Measurements from ENCODE around the gene GSTO2. TPM values are rescaled to one million over a fixed set of nuclear protein-coding genes. Genes with fewer than 3 reads are reported as not detected.

GSTO2 gene
- total and polyA plus RNA-seq, 2 of the 4 experiments (the other 2 are of a cell fraction), result 1.4 to 2.3 TPM

DNA sequence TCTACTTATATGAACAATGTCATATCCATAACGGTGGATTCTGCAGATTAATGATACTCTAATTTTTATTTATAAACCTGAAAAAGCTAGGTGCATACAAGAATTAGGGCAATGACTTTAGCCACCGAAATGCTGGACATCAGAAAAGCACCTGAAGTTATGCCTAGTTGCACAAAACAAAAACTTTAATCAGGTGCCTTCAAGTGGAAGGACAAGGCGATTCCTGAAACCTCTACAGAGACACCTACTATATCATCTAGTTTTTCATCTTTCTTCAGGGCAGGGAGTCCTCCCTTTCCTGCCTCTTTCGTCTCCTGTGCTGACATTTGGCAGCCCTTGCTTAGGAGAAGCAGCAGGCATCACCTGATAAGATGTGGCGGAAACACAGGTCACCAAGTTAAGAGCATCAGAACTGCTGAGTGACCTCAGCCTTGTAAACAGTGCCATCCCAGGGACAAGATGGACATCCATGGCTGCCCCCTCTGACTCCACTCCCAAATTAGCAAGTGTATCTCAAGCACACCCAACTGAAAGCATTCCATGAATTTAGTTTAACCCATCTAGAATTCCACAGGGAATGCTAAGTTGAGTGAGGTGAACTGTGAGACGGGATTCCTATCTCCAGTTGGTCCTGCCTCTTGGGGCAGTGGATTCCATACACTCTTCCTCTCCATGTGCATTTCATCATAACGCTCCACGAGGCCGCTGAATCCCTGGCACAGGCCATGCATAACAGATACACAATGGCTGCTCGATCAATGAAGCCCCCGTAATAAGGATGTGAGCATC lies 63.5 kb downstream of the GSTO2 start:
- dilution Hi-C loops (cut with HindIII; ENCODE audit: low sequenced_read_pairs, unreplicated experiment) (no loop called here), intact Hi-C loops (cut with micrococcal nuclease) (no loop called here), in situ Hi-C loops (cut with MboI; ENCODE audit: low sequenced_read_pairs) (no loop called here)
- no peak overlapping the region for H4K91ac ChIP-seq (ENCODE audit: insufficient read depth, low read depth, low read length)
- H3K4me1 ChIP-seq (ENCODE audit: control insufficient read depth, insufficient read depth, low read length), result peaks cover 65% of the 10 kb centered on the region
- H3K23ac ChIP-seq (ENCODE audit: low read depth, low read length), result peak overlapping the region; percentile 57
- no peak overlapping the region for H3K56ac ChIP-seq (ENCODE audit: extremely low read depth, insufficient read depth, low read length)
- H3K4ac ChIP-seq (ENCODE audit: low read depth, low read length), result peak overlapping the region; percentile 45; the same call in 1 of the 2 replicates
- H3K27me3 ChIP-seq (ENCODE audit: control insufficient read depth, insufficient read depth, low read length), result no peaks in the 10 kb centered on the region
- BruUV-seq (replicated peaks), result no TSS peak
- no peak overlapping the region for H2AFZ ChIP-seq (replicated peaks; ENCODE audit: low read length, poor library complexity)
- H2BK120ac ChIP-seq (ENCODE audit: low read depth, low read length), result no peak overlapping the region
- no peak overlapping the region for H3K4me3 ChIP-seq (ENCODE audit: insufficient read depth, low read depth, low read length)
- H2AK5ac ChIP-seq (ENCODE audit: low read depth, low read length), result peak overlapping the region; percentile 67
- H3K9ac ChIP-seq (ENCODE audit: low read depth, low read length), result no peak overlapping the region
- H3K9me3 ChIP-seq (ENCODE audit: control insufficient read depth, insufficient read depth, low read length), result no peaks in the 10 kb centered on the region
- peaks cover 53% of the 10 kb centered on the region for H3K9me1 ChIP-seq (ENCODE audit: insufficient read depth, low read length)
- no peak overlapping the region for H4K5ac ChIP-seq (ENCODE audit: low read depth, low read length)
- no peak overlapping the region for H3K4me2 ChIP-seq (ENCODE audit: low read depth, low read length)
- TF ChIP-seq MAZ (IDR thresholded peaks at IDR 0.05; ENCODE audit: borderline replicate concordance, low read depth, low read length), result no peak
- peak; percentile 19; the same call in 1 of the 2 replicates for TF ChIP-seq CEBPB (IDR thresholded peaks at IDR 0.05; ENCODE audit: low read depth, low read length)
- TF ChIP-seq, protein P1, sequence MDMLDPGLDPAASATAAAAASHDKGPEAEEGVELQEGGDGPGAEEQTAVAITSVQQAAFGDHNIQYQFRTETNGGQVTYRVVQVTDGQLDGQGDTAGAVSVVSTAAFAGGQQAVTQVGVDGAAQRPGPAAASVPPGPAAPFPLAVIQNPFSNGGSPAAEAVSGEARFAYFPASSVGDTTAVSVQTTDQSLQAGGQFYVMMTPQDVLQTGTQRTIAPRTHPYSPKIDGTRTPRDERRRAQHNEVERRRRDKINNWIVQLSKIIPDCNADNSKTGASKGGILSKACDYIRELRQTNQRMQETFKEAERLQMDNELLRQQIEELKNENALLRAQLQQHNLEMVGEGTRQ (IDR thresholded peaks at IDR 0.05; ENCODE audit: low read depth, low read length), result no peak
- no peak for TF ChIP-seq NFE2L2 (IDR thresholded peaks at IDR 0.05; ENCODE audit: low read depth, low read length)
- peaks cover 2 to 83% of the 10 kb centered on the region in 2 experiments; a peak in 2 of 4 replicates for H3K79me1 ChIP-seq (ENCODE audit: low read depth in 1 of 2, low read length in 2 of 2)
- 100% methylated on average over 3 of the region's 11 CpGs; no CpG with 5 or more reads in 1 of the 2 experiments for WGBS, 2 experiments (ENCODE audit: extremely low coverage in 2 of 2, insufficient read length in 1 of 2)
- peak overlapping the region in 1 of 2 experiments; percentile 19; a peak in 1 of 4 replicates for H4K8ac ChIP-seq (ENCODE audit: low read depth in 2 of 2, low read length in 2 of 2)
- H3K18ac ChIP-seq (ENCODE audit: low read depth, low read length), result no peak overlapping the region
- CTCF ChIA-PET, result no interaction called here
- peak overlapping the region; percentile 12 for H2AK9ac ChIP-seq (replicated peaks; ENCODE audit: low read depth, low read length, poor library complexity)
- DNase-seq, result no peak
- POLR2A ChIA-PET (ENCODE audit: unreplicated experiment), result no interaction called here
- no peak for ATAC-seq (ENCODE audit: low read depth)
- H2BK20ac ChIP-seq (ENCODE audit: low read depth, low read length), result no peak overlapping the region
- peaks cover 3% of the 10 kb centered on the region; the same call in 1 of the 2 replicates for H3K36me3 ChIP-seq (ENCODE audit: control insufficient read depth, insufficient read depth, low read length)
- peaks cover 94% of the 10 kb centered on the region for H4K20me1 ChIP-seq (ENCODE audit: insufficient read depth, low read length)
- H3K14ac ChIP-seq (replicated peaks; ENCODE audit: low read depth, low read length), result peak overlapping the region; percentile 30; the same call in 1 of the 2 replicates
- no peak overlapping the region for H2BK15ac ChIP-seq (ENCODE audit: low read depth, low read length)
- H2BK5ac ChIP-seq (ENCODE audit: low read depth, low read length, poor library complexity, severe bottlenecking), result no peak overlapping the region
- H3K27ac ChIP-seq (ENCODE audit: insufficient read depth, low read length), result no peak overlapping the region

Measured in IMR-90 (cell line).